Measurements from ENCODE around the gene CBFA2T3. TPM values are rescaled to one million over a fixed set of nuclear protein-coding genes. Genes with fewer than 3 reads are reported as not detected.

Gene CBFA2T3
- total and polyA plus RNA-seq, 2 of the 8 experiments (the other 6 are each of a cell fraction or from before 2014, with no cell fraction given): 0.51 to 1.3 TPM

DNA sequence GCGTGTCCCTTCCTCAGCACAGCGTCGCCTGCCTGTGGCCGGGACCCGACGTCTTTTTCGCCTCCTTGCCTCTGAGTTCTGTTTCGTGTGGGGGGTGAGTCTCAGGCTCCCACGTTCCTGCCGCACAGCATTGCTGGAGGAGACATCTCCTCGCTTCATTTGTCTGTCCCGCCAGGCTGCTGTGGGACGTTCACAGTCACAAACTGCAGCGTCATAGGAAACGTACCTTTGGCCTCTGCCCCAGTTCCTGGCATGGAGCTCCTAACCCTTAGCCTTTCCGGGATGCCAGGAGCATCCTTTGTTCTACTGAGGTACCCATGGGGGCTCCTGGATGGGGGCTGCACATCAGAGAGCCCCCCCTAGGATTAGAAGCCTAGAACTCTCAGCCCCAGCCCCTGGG, 18.2 kb upstream of the CBFA2T3 start (continued):
- TF ChIP-seq, protein P1, sequence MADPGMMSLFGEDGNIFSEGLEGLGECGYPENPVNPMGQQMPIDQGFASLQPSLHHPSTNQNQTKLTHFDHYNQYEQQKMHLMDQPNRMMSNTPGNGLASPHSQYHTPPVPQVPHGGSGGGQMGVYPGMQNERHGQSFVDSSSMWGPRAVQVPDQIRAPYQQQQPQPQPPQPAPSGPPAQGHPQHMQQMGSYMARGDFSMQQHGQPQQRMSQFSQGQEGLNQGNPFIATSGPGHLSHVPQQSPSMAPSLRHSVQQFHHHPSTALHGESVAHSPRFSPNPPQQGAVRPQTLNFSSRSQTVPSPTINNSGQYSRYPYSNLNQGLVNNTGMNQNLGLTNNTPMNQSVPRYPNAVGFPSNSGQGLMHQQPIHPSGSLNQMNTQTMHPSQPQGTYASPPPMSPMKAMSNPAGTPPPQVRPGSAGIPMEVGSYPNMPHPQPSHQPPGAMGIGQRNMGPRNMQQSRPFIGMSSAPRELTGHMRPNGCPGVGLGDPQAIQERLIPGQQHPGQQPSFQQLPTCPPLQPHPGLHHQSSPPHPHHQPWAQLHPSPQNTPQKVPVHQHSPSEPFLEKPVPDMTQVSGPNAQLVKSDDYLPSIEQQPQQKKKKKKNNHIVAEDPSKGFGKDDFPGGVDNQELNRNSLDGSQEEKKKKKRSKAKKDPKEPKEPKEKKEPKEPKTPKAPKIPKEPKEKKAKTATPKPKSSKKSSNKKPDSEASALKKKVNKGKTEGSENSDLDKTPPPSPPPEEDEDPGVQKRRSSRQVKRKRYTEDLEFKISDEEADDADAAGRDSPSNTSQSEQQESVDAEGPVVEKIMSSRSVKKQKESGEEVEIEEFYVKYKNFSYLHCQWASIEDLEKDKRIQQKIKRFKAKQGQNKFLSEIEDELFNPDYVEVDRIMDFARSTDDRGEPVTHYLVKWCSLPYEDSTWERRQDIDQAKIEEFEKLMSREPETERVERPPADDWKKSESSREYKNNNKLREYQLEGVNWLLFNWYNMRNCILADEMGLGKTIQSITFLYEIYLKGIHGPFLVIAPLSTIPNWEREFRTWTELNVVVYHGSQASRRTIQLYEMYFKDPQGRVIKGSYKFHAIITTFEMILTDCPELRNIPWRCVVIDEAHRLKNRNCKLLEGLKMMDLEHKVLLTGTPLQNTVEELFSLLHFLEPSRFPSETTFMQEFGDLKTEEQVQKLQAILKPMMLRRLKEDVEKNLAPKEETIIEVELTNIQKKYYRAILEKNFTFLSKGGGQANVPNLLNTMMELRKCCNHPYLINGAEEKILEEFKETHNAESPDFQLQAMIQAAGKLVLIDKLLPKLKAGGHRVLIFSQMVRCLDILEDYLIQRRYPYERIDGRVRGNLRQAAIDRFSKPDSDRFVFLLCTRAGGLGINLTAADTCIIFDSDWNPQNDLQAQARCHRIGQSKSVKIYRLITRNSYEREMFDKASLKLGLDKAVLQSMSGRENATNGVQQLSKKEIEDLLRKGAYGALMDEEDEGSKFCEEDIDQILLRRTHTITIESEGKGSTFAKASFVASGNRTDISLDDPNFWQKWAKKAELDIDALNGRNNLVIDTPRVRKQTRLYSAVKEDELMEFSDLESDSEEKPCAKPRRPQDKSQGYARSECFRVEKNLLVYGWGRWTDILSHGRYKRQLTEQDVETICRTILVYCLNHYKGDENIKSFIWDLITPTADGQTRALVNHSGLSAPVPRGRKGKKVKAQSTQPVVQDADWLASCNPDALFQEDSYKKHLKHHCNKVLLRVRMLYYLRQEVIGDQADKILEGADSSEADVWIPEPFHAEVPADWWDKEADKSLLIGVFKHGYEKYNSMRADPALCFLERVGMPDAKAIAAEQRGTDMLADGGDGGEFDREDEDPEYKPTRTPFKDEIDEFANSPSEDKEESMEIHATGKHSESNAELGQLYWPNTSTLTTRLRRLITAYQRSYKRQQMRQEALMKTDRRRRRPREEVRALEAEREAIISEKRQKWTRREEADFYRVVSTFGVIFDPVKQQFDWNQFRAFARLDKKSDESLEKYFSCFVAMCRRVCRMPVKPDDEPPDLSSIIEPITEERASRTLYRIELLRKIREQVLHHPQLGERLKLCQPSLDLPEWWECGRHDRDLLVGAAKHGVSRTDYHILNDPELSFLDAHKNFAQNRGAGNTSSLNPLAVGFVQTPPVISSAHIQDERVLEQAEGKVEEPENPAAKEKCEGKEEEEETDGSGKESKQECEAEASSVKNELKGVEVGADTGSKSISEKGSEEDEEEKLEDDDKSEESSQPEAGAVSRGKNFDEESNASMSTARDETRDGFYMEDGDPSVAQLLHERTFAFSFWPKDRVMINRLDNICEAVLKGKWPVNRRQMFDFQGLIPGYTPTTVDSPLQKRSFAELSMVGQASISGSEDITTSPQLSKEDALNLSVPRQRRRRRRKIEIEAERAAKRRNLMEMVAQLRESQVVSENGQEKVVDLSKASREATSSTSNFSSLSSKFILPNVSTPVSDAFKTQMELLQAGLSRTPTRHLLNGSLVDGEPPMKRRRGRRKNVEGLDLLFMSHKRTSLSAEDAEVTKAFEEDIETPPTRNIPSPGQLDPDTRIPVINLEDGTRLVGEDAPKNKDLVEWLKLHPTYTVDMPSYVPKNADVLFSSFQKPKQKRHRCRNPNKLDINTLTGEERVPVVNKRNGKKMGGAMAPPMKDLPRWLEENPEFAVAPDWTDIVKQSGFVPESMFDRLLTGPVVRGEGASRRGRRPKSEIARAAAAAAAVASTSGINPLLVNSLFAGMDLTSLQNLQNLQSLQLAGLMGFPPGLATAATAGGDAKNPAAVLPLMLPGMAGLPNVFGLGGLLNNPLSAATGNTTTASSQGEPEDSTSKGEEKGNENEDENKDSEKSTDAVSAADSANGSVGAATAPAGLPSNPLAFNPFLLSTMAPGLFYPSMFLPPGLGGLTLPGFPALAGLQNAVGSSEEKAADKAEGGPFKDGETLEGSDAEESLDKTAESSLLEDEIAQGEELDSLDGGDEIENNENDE (IDR thresholded peaks at IDR 0.05; ENCODE audit: insufficient replicate concordance, low read length): no peak
- TF ChIP-seq GABPA (IDR thresholded peaks at IDR 0.05; ENCODE audit: borderline replicate concordance, insufficient read depth, low read length) (no peak), EP300 (IDR thresholded peaks at IDR 0.05; ENCODE audit: borderline replicate concordance in 1 of 2, low read depth in 2 of 2, low read length in 2 of 2) (no peak)
